T-cell (primary cell): ENCODE results near the gene NELFCD. TPM values are rescaled to one million over a fixed set of nuclear protein-coding genes. Genes with fewer than 3 reads are reported as not detected.
"Not testable (repeated sequence)": the region's sequence is repeated elsewhere in the genome, so short reads cannot be mapped to it uniquely, and the experiment has no call there.

ENCODE experiments used
- ATAC-seq, 4 experiments: fragments of 200-7000 bp in 3 of 4; fragments of 150-1000 bp in 1 of 4; cut with Tn5 transposase; replicated peaks in 1 of 4; 1 replicate in 3 of 4; 2 replicates in 1 of 4; pipeline ENCODE4 v1.10.0; 2021; ENCODE audit warnings: moderate library complexity in 3 of 4, mild to moderate bottlenecking in 2 of 4, moderate number of reproducible peaks in 1 of 4
- CTCF ChIA-PET, 2 donors: fragments of 300-600 bp; sonication (Branson Sonifier 250); formaldehyde crosslinking; loops; one replicate each; lab custom pipeline; 2022; ENCODE audit warnings: antibody characterized with exemption in 2 of 2; lab: Charles Lee
- POLR2A ChIA-PET, 2 donors: fragments of 300-600 bp; sonication (Branson Sonifier 250); formaldehyde crosslinking; loops; one replicate each; lab custom pipeline; 2022; ENCODE audit warnings: antibody characterized with exemption in 2 of 2; lab: Charles Lee
- DNase-seq, 35 experiments: peaks; one replicate each; pipeline versions ENCODE4 v3.0.0 to v3.0.0-alpha.2; 2013 to 2023
- H3K27ac ChIP-seq: one replicate; pipeline ENCODE4 v1.5.1; 2013; ENCODE audit warnings: low read length
- H3K27me3 ChIP-seq, 2 experiments: replicated peaks in 1 of 2; 1 replicate in 1 of 2; 2 replicates in 1 of 2; pipeline versions ENCODE4 v1.6.1 to v1.7.0; 2013; ENCODE audit warnings: low read length in 1 of 2, mixed read lengths in 1 of 2; ENCODE audit not compliant: control insufficient read depth in 2 of 2, insufficient read depth in 2 of 2; ENCODE audit errors: extremely low read depth in 1 of 2
- H3K36me3 ChIP-seq, 2 donors: 1 replicate in 1 of 2; 2 replicates in 1 of 2; pipeline versions ENCODE4 v1.6.1 to v1.7.0; 2013; ENCODE audit warnings: low read length in 1 of 2; ENCODE audit not compliant: control insufficient read depth in 2 of 2, insufficient read depth in 1 of 2; ENCODE audit errors: extremely low read depth in 1 of 2
- H3K4me1 ChIP-seq, 2 experiments: 1 replicate in 1 of 2; 2 replicates in 1 of 2; pipeline versions ENCODE4 v1.6.1 to v1.7.0; 2013; ENCODE audit warnings: low read length in 2 of 2, mixed read lengths in 1 of 2; ENCODE audit not compliant: insufficient read depth in 2 of 2, control insufficient read depth in 1 of 2; ENCODE audit errors: extremely low read depth in 1 of 2
- H3K4me3 ChIP-seq, 2 donors: 1 replicate in 1 of 2; 2 replicates in 1 of 2; pipeline versions ENCODE4 v1.5.1 to v1.7.0; 2013; ENCODE audit warnings: mild to moderate bottlenecking in 2 of 2, low read length in 1 of 2, moderate library complexity in 1 of 2; ENCODE audit not compliant: control insufficient read depth in 1 of 2; ENCODE audit errors: extremely low read depth in 1 of 2
- H3K9me3 ChIP-seq: 2 replicates; pipeline ENCODE4 v1.7.0; 2013
- H3K27ac Mint-ChIP-seq, 2 donors: one replicate each; pipeline ENCODE4 v1.8.0; 2020 to 2021; ENCODE audit warnings: mild to moderate bottlenecking in 2 of 2, mixed read lengths in 2 of 2
- H3K27me3 Mint-ChIP-seq, 2 donors: one replicate each; pipeline ENCODE4 v1.8.0; 2021 to 2022; ENCODE audit warnings: mixed read lengths in 2 of 2
- H3K36me3 Mint-ChIP-seq: one replicate; pipeline ENCODE4 v1.8.0; 2021; ENCODE audit warnings: mixed read lengths
- H3K4me1 Mint-ChIP-seq, 3 donors: one replicate each; pipeline ENCODE4 v1.8.0; 2020 to 2022; ENCODE audit warnings: mixed read lengths in 3 of 3, mild to moderate bottlenecking in 1 of 3
- H3K4me3 Mint-ChIP-seq, 3 donors: one replicate each; pipeline ENCODE4 v1.8.0; 2020 to 2022; ENCODE audit warnings: mild to moderate bottlenecking in 3 of 3, mixed read lengths in 3 of 3, moderate library complexity in 3 of 3
- H3K9me3 Mint-ChIP-seq, 3 donors: one replicate each; pipeline ENCODE4 v1.8.0; 2020 to 2022; ENCODE audit warnings: mixed read lengths in 3 of 3
- WGBS: methylation state at CpG from one replicate; pipeline ENCODE4 v1.1.5; 2013; ENCODE audit warnings: missing lambda C conversion rate; ENCODE audit not compliant: insufficient coverage; 5-methylcytosine and 5-hydroxymethylcytosine counted together
- total RNA-seq, 35 experiments: library from RNA in 6 of 35; stranded (reverse) in 6 of 35; fragments of 120-200 nt in 1 of 35; gene quantifications; one replicate each; pipeline versions ENCODE4 v1.2.1 to v1.2.4 and lab custom pipeline; 2013 to 2026

NELFCD gene
- total RNA-seq, 5 donors from 2014 or later (not counting 1 experiment from before 2014, with no cell fraction given): 72.6 to 95.4 (median 90.4) TPM

DNA sequence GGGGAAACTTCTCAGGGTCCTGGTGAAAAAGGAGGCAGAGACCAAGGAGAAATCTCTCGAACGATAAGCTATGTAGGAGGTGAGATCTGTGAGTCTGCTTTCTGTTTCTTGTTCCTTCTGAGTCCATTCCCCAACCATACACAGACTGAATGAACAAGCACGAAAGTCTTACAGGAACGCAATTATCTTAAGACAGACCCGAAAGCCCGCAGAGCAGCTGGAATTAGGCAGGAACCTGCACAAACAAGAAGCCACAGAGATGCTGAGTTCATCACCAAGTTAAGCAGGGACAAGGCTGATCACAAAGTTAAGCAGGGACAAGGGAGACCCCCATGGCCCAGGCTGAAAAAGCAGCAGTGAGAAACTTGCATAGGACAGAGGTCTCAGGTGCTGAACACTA, 21.4 kb upstream of the NELFCD start:
- no peak overlapping the region for H3K4me3 Mint-ChIP-seq

DNA sequence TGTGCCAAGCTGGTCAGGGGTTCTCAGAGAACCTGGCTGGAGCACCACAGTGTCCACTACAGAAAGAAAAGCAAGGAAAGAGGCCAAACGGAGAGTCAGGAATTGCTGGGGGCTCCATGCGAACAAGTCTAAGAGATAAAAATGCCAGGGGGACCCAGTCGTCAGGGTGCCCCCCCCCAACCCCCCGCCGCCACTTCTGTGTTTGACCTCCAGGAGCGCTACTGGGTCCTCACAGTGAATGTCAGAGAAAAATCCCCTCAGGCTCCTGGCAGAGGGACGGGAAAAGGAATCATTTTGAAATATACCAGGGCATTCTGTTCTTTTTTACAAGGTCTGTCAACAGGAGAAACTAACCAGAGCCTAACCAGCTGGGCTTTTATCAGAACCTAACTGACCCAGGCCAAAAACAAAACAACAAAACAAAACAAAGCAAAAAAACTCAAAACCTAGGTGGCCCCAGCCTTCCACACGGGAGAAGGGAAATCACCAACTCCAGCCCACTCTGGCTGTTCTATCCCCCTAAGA, 17.9 kb upstream of the NELFCD start:
- POLR2A ChIA-PET: interaction anchor here in 1 of 2 donors (0.6 kb wide), 1 partner anchor 33 kb away, joined by 5 read pairs; no protein-coding TSS in a partner anchor
- Histone ChIP-seq H3K36me3 (no peaks in the 10 kb centered on the region), H3K27me3 (peaks cover 0 to 26% of the 10 kb centered on the region in 2 experiments), H3K9me3 (no peaks in the 10 kb centered on the region), H3K4me1 (no peaks in the 10 kb centered on the region), H3K4me3 (no peak overlapping the region), H3K27ac (no peak overlapping the region)
- Mint-ChIP-seq H3K4me3 (no peak overlapping the region), H3K36me3 (no peaks in the 10 kb centered on the region), H3K4me1 (no peaks in the 10 kb centered on the region), H3K27ac (no peak overlapping the region), H3K27me3 (peaks cover 7 to 10% of the 10 kb centered on the region in 2 donors), H3K9me3 (peaks cover 0 to 4% (median 0%) of the 10 kb centered on the region in 3 donors)
- CTCF ChIA-PET: no interaction called here
- no peak for ATAC-seq
- DNase-seq: no peak
- whole genome bisulfite sequencing: 73% methylated on average over 4 of the region's 8 CpGs

More for the DNA sequence above, 21.4 kb upstream of the NELFCD start:
- H3K27ac Mint-ChIP-seq: no peak overlapping the region
- H3K4me3 ChIP-seq: no peak overlapping the region
- H3K9me3 ChIP-seq: no peaks in the 10 kb centered on the region
- ChIA-PET CTCF (no interaction called here), POLR2A (no interaction called here)
- no peaks in the 10 kb centered on the region for H3K36me3 ChIP-seq
- no peaks in the 10 kb centered on the region for H3K4me1 Mint-ChIP-seq
- 100% methylated on average over 2 of the region's 6 CpGs for WGBS
- H3K36me3 Mint-ChIP-seq: no peaks in the 10 kb centered on the region
- peaks cover 0 to 12% of the 10 kb centered on the region in 2 experiments for H3K27me3 ChIP-seq
- ATAC-seq: no peak
- no peaks in the 10 kb centered on the region for H3K4me1 ChIP-seq
- no peak overlapping the region for H3K27ac ChIP-seq
- no peak for DNase-seq
- H3K27me3 Mint-ChIP-seq: peaks cover 5 to 10% of the 10 kb centered on the region in 2 donors
- peaks cover 0 to 4% (median 0%) of the 10 kb centered on the region in 3 donors for H3K9me3 Mint-ChIP-seq

DNA sequence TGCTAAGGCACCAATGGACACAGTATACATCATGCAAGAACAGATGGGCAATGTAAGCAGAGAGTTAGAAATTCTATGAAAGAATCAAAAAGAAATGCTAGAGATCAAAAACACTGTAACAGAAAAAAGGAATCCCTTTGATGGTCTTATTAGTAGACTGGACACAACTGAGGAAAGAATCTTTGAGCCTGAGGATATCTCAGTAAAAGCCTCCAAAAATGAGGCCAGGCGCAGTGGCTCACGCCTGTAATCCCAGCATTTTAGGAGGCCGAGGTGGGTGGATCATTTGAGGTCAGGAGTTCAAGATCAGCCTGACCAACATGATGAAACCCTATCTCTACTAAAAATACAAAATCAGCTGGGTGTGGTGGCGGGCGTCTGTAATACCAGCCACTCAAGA, 17.1 kb upstream of the NELFCD start:
- ATAC-seq, H3K4me1 ChIP-seq, CTCF ChIA-PET, H3K36me3 Mint-ChIP-seq, H3K4me3 Mint-ChIP-seq, POLR2A ChIA-PET, DNase-seq, H3K9me3 Mint-ChIP-seq, H3K36me3 ChIP-seq, H3K4me1 Mint-ChIP-seq, H3K4me3 ChIP-seq, H3K27ac Mint-ChIP-seq, H3K27ac ChIP-seq, H3K9me3 ChIP-seq: not testable (repeated sequence)
- H3K27me3 ChIP-seq: peaks cover 0 to 26% of the 10 kb centered on the region in 2 experiments
- no CpG with 5 or more reads among the region's 5 CpGs for WGBS
- H3K27me3 Mint-ChIP-seq: peaks cover 5 to 10% of the 10 kb centered on the region in 2 donors

DNA sequence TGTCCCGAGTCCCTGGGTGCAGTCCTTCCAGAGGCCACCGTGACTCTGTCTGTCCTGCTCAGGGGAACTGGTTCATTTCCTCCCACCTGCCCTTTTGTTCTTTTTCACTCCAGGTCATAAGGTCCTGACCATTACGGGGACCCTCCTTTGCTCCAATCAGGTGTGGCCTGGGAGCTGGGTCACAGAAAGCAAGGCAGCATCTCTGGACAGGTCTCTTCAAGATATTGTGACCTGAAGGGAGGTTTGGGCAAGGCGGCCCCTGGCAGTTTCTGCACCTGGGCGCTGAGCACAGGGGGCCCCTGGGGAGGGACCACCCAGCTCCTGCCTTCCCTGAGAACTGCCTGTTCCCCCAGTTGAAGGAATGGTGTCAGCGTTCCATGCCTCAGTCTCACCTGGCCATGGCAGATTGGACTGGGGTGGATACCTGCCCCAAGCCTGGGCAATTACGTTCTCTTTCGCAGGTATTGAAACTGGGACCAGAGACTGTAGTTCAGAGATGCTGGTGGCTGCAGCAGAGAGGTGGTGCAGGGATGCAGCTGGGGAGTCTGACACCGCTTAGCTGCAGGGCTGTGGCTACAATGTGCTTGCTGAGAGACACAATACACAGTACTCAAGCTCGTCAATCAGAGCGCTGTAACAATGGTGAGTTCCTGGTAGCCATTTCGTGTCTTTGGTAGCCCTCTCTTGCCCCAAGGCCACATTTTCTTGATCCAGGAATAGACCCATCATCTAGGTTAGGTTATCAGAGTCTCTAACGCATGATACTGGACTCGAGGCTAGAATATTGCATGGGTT, 15.6 kb upstream of the NELFCD start:
- H3K9me3 Mint-ChIP-seq: peaks cover 0 to 8% (median 0%) of the 10 kb centered on the region in 3 donors
- ChIA-PET CTCF (no interaction called here), POLR2A (no interaction called here)
- H3K36me3 ChIP-seq: no peaks in the 10 kb centered on the region
- H3K27ac Mint-ChIP-seq: no peak overlapping the region
- no peaks in the 10 kb centered on the region for H3K36me3 Mint-ChIP-seq
- H3K27me3 Mint-ChIP-seq: peaks cover 5 to 6% of the 10 kb centered on the region in 2 donors
- H3K27ac ChIP-seq: no peak overlapping the region
- H3K4me3 Mint-ChIP-seq: no peak overlapping the region
- no peak overlapping the region for H3K4me3 ChIP-seq
- H3K9me3 ChIP-seq: no peaks in the 10 kb centered on the region
- H3K4me1 ChIP-seq: no peaks in the 10 kb centered on the region
- no peak for DNase-seq
- H3K4me1 Mint-ChIP-seq: no peaks in the 10 kb centered on the region
- ATAC-seq: no peak
- peaks cover 0 to 24% of the 10 kb centered on the region in 2 experiments for H3K27me3 ChIP-seq
- 82% methylated on average over 12 of the region's 14 CpGs for WGBS

DNA sequence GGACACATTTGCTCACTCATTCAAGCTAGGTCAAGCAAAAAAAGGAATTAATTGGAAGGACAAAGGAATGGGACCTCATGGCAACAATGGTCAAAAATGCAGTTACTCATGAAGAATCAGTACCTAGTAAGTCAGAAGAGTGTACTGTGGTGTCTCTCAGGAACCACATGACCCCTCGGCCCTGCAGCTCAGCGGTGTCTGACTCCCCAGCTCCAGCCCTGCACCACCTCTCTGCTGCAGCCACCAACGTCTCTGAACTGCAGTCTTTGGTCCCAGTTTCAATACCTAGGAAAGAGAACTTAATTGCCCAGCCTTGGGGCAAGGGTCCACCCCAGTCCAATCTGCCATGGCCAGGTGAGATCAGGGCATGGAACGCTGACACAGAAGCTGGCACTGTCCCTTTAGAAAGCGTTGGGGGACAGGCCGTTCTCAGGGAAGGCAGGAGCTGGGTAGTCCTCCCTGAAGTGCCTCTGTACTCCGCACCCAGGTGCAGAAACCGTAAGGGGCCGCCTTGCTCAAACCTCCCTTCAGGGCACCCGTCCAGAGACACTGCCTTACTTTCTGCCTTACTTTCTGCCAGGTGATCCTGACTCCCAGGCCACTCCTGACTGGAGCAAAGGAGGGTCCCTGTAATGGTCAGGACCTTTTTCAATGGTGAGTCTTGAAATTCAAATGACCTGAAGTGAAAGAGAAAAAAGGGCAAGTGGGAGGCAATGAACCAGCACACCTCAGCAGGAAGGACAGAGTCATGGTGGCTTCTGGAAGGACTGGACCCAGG, 13.2 kb upstream of the NELFCD start:
- Histone ChIP-seq H3K27ac (no peak overlapping the region), H3K9me3 (no peaks in the 10 kb centered on the region), H3K4me1 (no peaks in the 10 kb centered on the region), H3K36me3 (no peaks in the 10 kb centered on the region), H3K27me3 (peaks cover 0 to 14% of the 10 kb centered on the region in 2 experiments), H3K4me3 (no peak overlapping the region)
- WGBS: 76% methylated on average over 8 of the region's 10 CpGs
- ATAC-seq: no peak
- Mint-ChIP-seq H3K36me3 (no peaks in the 10 kb centered on the region), H3K4me1 (no peaks in the 10 kb centered on the region), H3K9me3 (peaks cover 0 to 8% (median 0%) of the 10 kb centered on the region in 3 donors), H3K4me3 (no peak overlapping the region), H3K27ac (no peak overlapping the region), H3K27me3 (peaks cover 3 to 5% of the 10 kb centered on the region in 2 donors)
- ChIA-PET CTCF (no interaction called here), POLR2A (interaction anchor here in 1 of 2 donors (0.5 kb wide), 1 partner anchor 9 kb away, joined by 4 read pairs; no protein-coding TSS in a partner anchor)
- DNase-seq: no peak

DNA sequence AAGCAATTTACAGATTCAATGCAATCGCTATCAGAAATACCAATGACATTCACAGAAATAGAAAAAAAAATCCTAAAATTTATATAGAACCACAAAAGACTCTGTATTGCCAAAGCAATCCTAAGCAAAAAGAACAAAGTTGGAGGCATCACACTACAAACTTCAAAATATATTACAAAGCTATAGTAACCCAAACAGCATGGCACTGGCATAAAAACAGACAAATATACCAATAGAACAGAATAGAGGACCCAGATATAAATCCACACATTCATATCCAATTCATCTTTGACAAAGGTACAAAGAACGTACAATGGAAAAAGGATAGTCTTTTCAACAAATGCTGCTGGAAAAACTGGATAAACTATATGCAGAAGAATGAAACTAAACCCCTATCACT, 11.6 kb upstream of the NELFCD start:
- Mint-ChIP-seq H3K4me3 (no peak overlapping the region), H3K36me3 (no peaks in the 10 kb centered on the region), H3K9me3 (peaks cover 0 to 4% (median 0%) of the 10 kb centered on the region in 3 donors), H3K4me1 (no peaks in the 10 kb centered on the region), H3K27me3 (peaks cover 0 to 3% of the 10 kb centered on the region in 2 donors), H3K27ac (no peak overlapping the region)
- Histone ChIP-seq H3K4me3 (no peak overlapping the region), H3K4me1 (no peaks in the 10 kb centered on the region), H3K9me3 (no peaks in the 10 kb centered on the region), H3K36me3 (no peaks in the 10 kb centered on the region), H3K27me3 (peaks cover 0 to 14% of the 10 kb centered on the region in 2 experiments), H3K27ac (no peak overlapping the region)
- DNase-seq (no peak), ATAC-seq (no peak)
- WGBS: no CpG with 5 or more reads among the region's 2 CpGs
- CTCF ChIA-PET: no interaction called here
- POLR2A ChIA-PET: no interaction called here
